RWPE2 (cell line): ENCODE results near the gene NRTN.

ENCODE experiments used
- ATAC-seq: fragments of 200-7000 bp; cut with Tn5 transposase; 3 replicates; pipeline ENCODE4 v1.9.1; 2021; ENCODE audit warnings: low read depth
- DNase-seq: peaks from one replicate; pipeline ENCODE4 v3.0.0-alpha.2; 2020; ENCODE audit warnings: low spot score
- H3K27ac ChIP-seq: fragments of 450-650 bp; 2 replicates; pipeline ENCODE4 v1.5.1; 2017; ENCODE audit warnings: mild to moderate bottlenecking; ENCODE audit not compliant: poor library complexity, severe bottlenecking
- H3K27me3 ChIP-seq: fragments of 250-450 bp; sonication (Bioruptor Pico); 2 replicates; pipeline ENCODE4 v1.5.1; 2021; ENCODE audit warnings: mild to moderate bottlenecking, moderate library complexity; ENCODE audit not compliant: insufficient read depth, poor library complexity, severe bottlenecking
- H3K36me3 ChIP-seq: fragments of 250-450 bp; sonication (Bioruptor Pico); 2 replicates; pipeline ENCODE4 v1.5.1; 2020; ENCODE audit warnings: low read depth, mild to moderate bottlenecking, moderate library complexity
- H3K4me1 ChIP-seq: fragments of 250-450 bp; sonication (Bioruptor Pico); 2 replicates; pipeline ENCODE4 v1.5.1; 2021; ENCODE audit warnings: mild to moderate bottlenecking, moderate library complexity; ENCODE audit not compliant: insufficient read depth, poor library complexity, severe bottlenecking
- H3K4me3 ChIP-seq: fragments of 250-450 bp; sonication (Bioruptor Pico); 2 replicates; pipeline ENCODE4 v1.5.1; 2021; ENCODE audit warnings: mild to moderate bottlenecking, moderate library complexity; ENCODE audit not compliant: severe bottlenecking
- H3K9me3 ChIP-seq: fragments of 250-450 bp; sonication (Bioruptor Pico); 2 replicates; pipeline ENCODE4 v1.5.1; 2021; ENCODE audit warnings: mild to moderate bottlenecking, moderate library complexity; ENCODE audit not compliant: severe bottlenecking
- TF ChIP-seq, protein P1 (sequence below): fragments of 450-650 bp; IDR thresholded peaks from one replicate; pipeline ENCODE4 v1.5.1; 2017; ENCODE audit warnings: mild to moderate bottlenecking, moderate library complexity; ENCODE audit not compliant: poor library complexity, severe bottlenecking

Gene NRTN, protein sequence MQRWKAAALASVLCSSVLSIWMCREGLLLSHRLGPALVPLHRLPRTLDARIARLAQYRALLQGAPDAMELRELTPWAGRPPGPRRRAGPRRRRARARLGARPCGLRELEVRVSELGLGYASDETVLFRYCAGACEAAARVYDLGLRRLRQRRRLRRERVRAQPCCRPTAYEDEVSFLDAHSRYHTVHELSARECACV

DNA sequence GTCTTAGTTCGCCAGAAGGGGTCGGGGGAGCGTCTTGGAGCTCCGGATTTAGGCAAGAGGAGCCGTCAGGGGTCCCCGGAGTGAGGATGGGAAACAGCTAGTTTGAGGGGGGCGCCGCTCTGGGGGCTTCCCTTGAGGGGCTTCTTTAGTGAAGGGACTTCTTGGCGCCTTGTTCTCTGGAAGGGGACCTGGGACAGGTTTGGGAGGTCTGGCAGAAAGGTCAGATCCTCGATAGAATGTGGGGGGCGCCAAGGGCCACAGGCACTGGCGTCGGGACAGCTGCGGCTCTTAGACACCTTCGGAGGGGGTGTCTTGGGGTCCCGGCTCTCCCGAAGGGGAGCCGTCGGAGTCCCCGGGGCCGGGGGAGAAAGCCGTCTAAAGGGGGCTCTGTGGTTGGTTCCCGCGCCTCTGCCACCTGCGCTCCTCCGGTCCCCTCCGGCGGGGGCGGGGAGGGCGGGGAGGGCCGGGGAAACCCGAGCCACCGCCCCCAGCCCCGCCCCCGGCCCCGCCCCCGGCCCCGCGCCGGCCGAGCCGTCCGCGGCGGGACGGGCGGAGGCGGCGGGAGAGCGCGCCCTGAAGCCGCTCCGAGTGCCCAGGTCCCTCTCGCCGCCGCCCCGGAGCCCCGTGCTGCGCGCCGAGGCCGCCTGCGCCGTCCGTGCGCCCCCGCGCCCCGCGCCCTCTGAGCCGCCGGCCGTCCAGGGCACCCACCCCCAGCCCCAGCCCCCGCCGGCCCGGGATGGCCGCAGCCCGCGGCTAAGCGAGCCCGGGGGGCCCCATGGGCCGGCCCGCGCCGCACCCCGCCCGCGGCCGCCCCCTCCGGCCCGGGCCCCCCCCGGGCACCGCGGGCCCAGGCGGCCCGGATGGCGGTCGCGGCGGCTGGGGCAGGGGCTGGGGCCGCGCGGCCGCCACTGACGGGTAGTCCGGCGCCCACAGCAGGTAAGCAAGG, at the start of gene NRTN:
Gene NRTN (plus strand): TSS at position 552 of the 946 bp plus-strand sequence. CDS start 19,099 bp downstream, outside the sequence.
- TF ChIP-seq, protein P1, sequence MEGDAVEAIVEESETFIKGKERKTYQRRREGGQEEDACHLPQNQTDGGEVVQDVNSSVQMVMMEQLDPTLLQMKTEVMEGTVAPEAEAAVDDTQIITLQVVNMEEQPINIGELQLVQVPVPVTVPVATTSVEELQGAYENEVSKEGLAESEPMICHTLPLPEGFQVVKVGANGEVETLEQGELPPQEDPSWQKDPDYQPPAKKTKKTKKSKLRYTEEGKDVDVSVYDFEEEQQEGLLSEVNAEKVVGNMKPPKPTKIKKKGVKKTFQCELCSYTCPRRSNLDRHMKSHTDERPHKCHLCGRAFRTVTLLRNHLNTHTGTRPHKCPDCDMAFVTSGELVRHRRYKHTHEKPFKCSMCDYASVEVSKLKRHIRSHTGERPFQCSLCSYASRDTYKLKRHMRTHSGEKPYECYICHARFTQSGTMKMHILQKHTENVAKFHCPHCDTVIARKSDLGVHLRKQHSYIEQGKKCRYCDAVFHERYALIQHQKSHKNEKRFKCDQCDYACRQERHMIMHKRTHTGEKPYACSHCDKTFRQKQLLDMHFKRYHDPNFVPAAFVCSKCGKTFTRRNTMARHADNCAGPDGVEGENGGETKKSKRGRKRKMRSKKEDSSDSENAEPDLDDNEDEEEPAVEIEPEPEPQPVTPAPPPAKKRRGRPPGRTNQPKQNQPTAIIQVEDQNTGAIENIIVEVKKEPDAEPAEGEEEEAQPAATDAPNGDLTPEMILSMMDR = no peak
- no peaks in the 10 kb centered on the region for H3K9me3 ChIP-seq
- H3K27me3 ChIP-seq = peaks cover 12% of the 10 kb centered on the region
- H3K4me3 ChIP-seq = peak within 1 kb of the TSS; percentile 25
- H3K36me3 ChIP-seq = no peaks in the 10 kb centered on the region
- no peak for ATAC-seq
- no peak within 1 kb of the TSS for H3K27ac ChIP-seq
- no peak for DNase-seq
- H3K4me1 ChIP-seq = no peaks in the 10 kb centered on the region

DNA sequence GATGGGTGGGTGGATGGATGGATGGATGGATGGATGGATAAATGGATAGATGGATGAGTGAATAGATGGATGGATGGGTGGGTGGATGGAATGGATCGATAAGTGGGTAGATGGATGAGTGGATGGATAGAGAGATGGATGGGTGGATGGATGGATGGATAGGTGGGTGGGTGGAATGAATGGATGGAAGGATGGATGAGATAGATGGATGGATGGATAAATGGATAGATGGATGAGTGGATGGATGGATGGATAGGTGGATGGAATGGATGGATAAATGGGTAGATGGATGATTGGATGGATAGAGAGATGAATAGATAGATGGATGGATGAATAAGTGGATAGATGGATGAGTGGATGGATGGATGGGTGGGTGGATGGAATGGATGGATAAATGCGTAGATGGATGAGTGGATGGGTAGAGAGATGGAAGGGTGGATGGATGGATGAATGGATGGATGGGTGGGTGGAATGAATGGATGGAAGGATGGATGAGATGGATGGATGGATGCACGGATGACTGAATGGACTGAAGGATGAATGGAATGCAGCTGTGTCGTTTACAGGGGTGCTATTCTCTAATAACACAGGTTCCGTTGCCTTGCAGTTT, 42.2 kb upstream of the NRTN start:
- no peak for ATAC-seq

DNA sequence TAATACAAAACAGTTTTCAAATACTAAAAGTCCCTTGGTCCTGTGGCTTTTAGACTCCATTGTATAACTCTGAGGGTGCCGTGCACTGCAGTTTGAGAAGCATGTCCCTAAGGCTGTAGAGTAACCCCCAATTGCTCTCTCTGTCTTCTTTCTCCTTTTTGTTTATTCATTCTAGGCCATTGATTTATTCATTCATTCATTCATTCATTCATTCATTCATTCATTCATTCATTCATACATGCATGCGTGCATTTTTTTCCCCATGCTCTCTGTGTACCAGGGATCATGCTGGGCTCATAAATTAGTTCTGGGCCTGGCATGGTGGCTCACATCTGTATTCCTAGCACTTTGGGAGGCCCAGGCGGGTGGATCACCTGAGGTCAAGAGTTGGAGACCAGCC, 39.6 kb upstream of the NRTN start:
- no peaks in the 10 kb centered on the region for H3K27me3 ChIP-seq
- H3K9me3 ChIP-seq = no peaks in the 10 kb centered on the region
- no peaks in the 10 kb centered on the region for H3K36me3 ChIP-seq
- no peaks in the 10 kb centered on the region for H3K4me1 ChIP-seq
- TF ChIP-seq, protein P1 = no peak
- no peak for ATAC-seq
- DNase-seq = no peak
- no peak overlapping the region for H3K4me3 ChIP-seq
- H3K27ac ChIP-seq = no peak overlapping the region

More for the DNA sequence above, 42.2 kb upstream of the NRTN start:
- Histone ChIP-seq H3K36me3 (no peaks in the 10 kb centered on the region), H3K4me3 (no peak overlapping the region), H3K9me3 (no peaks in the 10 kb centered on the region), H3K27ac (no peak overlapping the region), H3K27me3 (no peaks in the 10 kb centered on the region), H3K4me1 (no peaks in the 10 kb centered on the region)
- TF ChIP-seq, protein P1 = no peak
- DNase-seq = no peak

DNA sequence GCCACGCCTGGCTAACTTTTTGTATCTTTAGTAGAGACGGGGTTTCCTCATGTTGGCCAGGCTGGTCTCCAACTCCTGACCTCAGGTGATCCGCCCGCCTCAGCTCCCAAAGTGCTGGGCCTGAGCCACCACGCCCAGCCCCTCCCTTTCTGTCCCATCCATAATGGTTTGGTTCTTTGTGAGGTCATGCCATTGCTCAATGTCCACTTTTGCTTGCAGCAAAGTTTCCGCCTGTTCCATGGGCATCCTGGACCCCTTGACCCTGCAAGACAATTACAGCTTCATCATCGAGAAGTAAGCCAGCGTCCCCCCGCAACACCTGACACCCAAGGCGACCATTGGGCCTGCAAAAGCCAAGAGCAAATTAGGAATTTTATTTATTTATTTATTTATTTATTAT, 36.9 kb upstream of the NRTN start:
- Histone ChIP-seq H3K4me1 (no peaks in the 10 kb centered on the region), H3K36me3 (no peaks in the 10 kb centered on the region), H3K27me3 (no peaks in the 10 kb centered on the region), H3K27ac (no peak overlapping the region), H3K9me3 (no peaks in the 10 kb centered on the region), H3K4me3 (no peak overlapping the region)
- TF ChIP-seq, protein P1 = no peak
- ATAC-seq = no peak
- no peak for DNase-seq
